Activated T-cell treated with anti-CD3 and anti-CD28 coated beads for 48 hours (primary cell): ENCODE measurements around the gene LZIC.

ENCODE experiments used
- DNase-seq: peaks from one replicate; pipeline ENCODE4 v3.0.0-alpha.2; 2020; ENCODE audit warnings: low read depth

Gene LZIC

GRCh38 chr1:9910423-9911178 lies 32.6 kb downstream of the LZIC start:
- DNase-seq = peak; percentile 100

GRCh38 chr1:9910076-9910422 lies 33.1 kb downstream of the LZIC start, which contains the start of gene CTNNBIP1:
TSS of gene CTNNBIP1 (minus strand) at chr1:9910269. CDS start at chr1:9872064, 38,205 bp downstream.
- no peak for DNase-seq

DNA sequence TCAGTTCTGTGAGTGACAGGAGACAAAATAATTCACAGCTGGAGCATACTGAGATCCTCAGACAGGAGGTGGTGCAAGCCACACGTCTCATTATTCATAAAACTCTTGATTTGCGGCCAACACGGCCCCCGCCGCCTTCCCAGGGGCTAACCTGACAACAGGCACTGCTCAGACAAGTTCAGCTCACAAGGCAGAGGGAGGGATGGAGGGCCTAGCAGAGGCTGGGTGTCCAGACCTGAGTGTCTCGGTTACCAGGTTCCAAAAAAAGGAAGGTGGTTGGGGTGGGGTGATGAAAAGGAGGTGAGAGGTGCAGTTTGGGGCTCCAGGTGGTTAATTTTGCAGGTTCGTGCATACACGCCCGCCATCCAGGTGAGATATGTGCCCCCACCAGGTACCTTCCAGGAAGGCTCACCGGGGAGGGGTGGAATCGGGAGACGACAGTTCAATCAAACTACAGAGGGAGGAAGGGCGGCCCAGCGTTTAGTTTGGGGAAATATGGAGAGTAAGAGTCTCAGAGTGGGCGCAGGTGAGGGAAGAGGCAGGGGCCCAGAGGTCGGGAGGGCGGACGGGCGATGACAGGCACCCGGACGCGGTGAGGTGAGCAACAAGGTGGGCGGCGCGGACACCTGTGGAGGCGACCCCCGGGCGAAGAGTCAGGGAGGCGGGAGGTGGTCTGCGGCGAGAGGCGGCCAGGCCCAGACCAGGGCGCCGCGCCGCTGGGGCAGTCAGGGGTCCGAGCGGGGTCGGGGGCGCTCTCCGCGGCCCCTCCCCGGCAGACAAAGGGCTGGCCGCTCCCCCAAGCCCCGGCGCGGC lies 33.8 kb downstream of the LZIC start:
- DNase-seq = peak; percentile 51

GRCh38 chr1:9908871-9909233 lies 34.3 kb downstream of the LZIC start:
- DNase-seq = no peak

- no peak for DNase-seq
Measured at GRCh38 chr1:9907441-9907840, 35.8 kb downstream of the LZIC start.

- no peak for DNase-seq
Measured at GRCh38 chr1:9906466-9906865, 36.7 kb downstream of the LZIC start.

DNA sequence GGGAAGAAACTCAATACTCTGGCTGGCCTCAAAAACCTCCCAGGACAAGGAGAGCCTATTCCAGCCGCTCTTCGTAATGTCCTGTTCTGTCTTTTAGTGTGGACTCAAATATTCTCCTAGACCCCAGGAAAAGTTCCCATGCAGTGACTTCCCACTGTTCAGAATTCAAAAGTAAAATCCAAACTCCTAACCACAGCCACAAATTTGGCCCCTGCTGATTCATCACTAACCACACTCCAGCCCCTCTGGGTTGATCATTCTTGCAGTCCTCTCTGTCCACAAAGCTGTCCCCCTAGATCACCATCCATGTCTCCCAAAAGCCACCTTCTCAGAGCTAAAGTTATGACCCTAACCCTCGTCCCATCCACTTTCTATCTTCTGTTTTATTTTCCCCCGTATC lies 38.2 kb downstream of the LZIC start:
- DNase-seq = no peak

DNA sequence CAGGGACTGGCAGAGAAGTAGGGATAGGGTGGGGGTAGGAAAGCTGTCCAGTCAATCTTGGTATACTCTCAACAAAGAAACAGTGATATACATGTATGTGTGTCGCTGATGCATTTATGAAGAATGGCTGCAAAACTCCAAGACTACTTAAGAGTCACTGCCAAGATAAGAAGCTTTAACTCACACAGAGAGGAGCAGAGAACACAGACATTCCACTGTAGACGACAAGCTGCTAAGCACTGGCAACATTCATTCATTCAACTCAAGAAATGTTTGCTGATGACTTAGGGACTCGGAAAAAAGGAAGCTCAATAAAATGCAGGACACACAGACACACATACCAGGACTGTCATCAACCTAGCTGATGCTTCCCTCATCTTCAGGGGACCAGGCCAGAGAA lies 38.6 kb downstream of the LZIC start:
- no peak for DNase-seq

- DNase-seq = peak; percentile 18
Measured at GRCh38 chr1:9903801-9904527, 39.2 kb downstream of the LZIC start.

DNA sequence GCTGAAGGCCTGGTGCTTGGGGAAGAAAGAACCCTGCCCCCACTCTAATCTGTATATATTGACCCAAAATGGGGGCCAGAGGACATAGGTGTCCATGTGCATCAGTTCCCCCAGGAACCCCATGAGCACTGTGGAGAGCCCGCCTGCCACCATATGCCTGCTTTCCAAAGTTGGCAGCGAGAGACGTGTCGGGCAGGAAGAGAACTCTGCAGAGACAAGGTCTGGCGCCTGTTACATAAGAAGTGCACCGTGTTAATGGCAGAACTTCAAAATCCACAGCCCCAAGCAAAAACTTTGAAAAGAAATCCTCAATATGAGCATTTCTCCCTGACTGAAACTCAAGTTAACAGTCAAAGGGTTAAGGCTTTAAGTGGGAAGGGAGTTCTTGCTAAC lies 41.1 kb downstream of the LZIC start:
- no peak for DNase-seq

- no peak for DNase-seq
Measured at GRCh38 chr1:9901148-9902059, 41.8 kb downstream of the LZIC start.

DNA sequence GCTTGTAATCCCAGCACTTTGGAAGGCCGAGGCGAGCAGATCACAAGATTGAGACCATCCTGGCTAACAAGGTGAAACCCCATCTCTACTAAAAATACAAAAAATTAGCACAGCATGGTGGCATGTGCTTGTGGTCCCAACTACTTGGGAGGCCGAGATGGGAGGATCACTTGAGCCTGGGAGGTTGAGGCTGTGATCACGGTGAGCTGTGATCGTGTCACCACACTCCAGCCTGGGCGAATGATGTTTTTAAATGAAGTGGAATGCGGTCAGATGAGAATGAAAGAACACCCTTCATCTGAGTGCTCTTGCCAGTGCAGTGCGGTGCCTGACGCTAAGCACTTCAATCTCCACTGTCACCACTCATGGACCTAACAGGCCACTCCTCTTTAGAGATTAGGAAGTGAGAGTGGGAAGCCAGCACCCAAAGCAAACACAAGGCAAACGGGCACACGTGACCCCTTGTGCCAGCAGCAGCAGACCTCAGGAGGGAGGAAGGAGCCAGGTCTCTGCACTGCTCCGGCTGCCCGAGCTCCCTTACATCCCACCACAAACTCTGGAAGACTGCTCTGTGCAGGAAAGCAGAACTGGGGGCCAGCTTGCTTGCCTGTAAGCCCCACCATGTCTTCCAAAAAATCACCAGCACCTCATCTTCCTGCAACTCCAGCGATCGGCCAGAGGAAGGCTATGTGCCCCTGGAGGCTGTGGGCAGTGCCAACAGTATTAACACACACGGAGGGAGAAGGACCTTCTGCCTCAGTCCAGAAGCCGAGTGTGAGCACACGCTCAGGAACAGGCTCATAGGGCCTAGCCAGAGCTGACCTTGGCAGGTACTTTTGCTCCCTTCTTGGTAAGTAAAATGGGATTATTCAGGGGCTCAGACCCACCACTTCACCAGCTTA lies 42.8 kb downstream of the LZIC start:
- no peak for DNase-seq

DNA sequence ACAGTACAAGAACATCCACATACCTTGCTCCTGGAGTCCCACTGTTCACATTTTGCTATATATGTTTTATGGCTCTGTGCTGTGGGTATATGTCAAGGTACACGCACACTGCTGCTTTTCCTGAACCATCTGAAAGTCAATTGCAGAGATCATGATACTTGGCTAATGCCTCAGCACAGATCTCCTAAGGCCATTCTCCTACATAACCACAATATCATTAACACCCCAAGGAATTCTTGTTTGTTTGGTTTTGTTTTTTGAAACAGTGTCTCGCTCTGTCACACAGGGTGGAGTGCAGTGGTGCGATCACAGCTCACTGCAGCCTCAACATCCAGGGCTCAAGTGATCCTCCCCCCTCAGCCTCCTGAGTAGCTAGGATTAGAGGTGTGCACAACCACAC lies 49.1 kb downstream of the LZIC start:
- DNase-seq = no peak

DNA sequence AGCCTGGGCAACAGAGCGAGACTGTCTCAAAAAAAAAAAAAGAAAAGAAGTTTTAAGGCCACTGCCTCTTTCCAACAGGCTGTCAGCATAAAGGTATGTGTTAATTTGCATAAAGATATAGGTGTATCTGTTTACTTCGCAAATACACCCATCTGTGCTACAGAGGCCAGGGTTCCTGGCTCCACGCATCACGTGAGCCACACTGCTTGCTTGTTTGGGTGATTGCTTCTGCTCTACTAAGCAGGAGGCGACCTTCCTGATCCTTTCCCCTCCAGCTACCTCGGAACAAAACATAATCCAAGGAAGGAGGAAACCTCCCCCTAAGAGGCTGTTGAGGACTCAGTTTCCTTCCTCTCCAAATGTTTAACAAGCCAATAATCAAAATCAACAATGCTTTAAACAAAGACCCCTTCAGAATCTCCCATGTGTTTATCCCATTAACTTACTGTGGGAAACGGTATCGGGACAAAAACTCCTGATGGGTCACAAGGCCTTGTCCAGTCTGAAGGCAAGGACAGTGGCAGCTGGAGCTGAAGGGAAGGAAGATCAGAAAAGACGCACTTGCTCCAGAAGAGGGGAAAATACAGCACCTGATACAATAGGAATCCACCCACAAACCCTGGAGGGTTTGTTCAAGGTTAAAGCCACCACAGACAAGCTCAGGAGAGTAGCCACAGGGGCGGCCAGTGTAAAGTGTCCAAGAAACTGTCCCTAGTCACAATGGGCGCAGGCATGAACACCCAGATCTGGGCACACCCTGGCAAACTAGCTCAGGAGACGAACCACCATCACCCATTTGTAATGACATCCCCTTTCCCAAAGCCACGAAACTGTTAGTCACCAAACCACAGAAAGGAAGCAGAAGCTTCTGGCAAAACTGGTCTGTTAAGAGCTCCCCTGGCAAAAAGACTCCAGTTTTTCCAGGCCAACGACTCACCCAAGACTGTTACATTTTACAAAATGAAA lies 50.3 kb downstream of the LZIC start:
- DNase-seq = no peak

DNA sequence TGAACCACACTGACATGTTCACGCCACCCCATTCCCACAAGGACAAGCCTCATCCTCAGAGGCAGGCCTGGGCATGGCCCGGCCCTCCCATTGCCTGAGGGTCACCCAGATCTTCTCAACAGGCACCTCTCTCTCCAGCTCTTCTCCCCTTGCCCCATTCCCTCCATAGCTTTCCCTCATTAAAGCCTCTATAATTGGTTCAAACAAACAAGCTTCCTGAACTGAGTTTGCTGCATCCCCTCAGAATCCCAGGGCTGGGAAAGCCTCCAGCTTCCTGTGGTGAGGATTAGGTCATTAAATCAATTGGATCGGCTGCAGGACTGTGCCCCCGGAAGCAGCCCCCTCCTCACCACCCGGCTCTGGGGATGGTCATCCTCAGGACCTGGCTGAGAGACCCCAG lies 52.0 kb downstream of the LZIC start:
- no peak for DNase-seq

DNA sequence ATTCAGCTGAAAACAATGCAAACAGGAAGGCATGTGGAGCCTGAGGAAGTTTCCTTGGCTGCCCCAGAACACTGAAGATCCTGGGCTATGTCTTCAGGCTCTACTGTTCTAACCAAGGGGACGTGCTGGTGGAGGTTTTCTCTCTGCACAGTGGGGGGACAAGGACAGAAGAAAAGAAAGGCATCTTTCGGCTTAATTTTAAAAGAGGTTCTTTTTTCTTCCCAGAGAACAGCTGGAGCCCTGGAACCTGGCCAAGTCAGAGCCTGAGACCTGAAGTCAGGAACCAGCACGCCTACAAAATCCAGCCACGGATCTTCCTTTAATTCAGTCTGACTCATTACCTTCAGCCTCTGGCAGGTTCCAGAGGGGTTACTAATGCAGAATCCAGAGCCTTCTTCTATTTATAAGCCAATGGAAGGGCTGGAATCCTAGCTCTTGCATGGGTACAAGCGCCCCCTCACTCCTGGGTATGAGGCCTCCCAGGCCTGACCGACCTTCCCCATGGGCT lies 52.9 kb downstream of the LZIC start:
- DNase-seq = no peak

DNA sequence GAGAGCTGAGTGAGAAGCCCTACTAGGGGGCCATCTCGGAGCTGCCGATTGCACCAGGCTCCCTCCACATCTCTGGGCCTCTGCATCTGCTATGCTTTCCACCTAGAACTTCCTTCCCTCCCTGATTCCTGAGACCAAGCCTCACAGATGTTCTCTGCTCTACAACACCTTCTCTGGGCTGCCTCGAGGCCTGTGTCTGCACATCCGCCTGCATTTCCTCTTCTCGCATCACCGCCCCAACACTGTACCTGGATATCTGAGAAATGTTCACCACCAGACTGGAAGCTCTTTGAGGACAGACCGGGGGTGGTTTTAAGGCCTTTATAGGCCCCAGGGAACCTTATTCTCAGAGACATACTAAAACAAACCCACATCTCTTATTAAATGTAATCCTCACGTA lies 53.8 kb downstream of the LZIC start:
- no peak for DNase-seq

GRCh38 chr1:9888886-9889285 lies 54.3 kb downstream of the LZIC start:
- no peak for DNase-seq

- DNase-seq = no peak
Measured at GRCh38 chr1:9887070-9887469, 56.1 kb downstream of the LZIC start.
